Central memory CD8-positive, alpha-beta T cell (primary cell): ENCODE data around the gene INPP5A.

ENCODE experiments used
- ATAC-seq: fragments of 150-1000 bp; cut with Tn5 transposase; replicated peaks from 2 replicates; pipeline ENCODE4 v1.10.0; 2022; ENCODE audit warnings: mild to moderate bottlenecking, moderate FRiP score, moderate number of reproducible peaks; ENCODE audit not compliant: poor library complexity, severe bottlenecking; ENCODE audit errors: extremely low read depth
- DNase-seq, 2 donors: peaks; one replicate each; pipeline ENCODE4 v3.0.0; 2021; ENCODE audit warnings: low spot score in 2 of 2
- H3K27ac Mint-ChIP-seq: one replicate; pipeline ENCODE4 v1.8.0; 2022; ENCODE audit warnings: low read depth, mild to moderate bottlenecking, moderate library complexity, mixed read lengths
- H3K27me3 Mint-ChIP-seq: one replicate; pipeline ENCODE4 v1.8.0; 2022; ENCODE audit warnings: mixed read lengths
- H3K36me3 Mint-ChIP-seq: one replicate; pipeline ENCODE4 v1.8.0; 2022; ENCODE audit warnings: mild to moderate bottlenecking, moderate library complexity, mixed read lengths; ENCODE audit not compliant: insufficient read depth
- H3K4me1 Mint-ChIP-seq: one replicate; pipeline ENCODE4 v1.8.0; 2022; ENCODE audit warnings: mixed read lengths
- H3K4me3 Mint-ChIP-seq: one replicate; pipeline ENCODE4 v1.8.0; 2022; ENCODE audit warnings: mild to moderate bottlenecking, moderate library complexity, mixed read lengths
- H3K9me3 Mint-ChIP-seq: one replicate; pipeline ENCODE4 v1.8.0; 2022; ENCODE audit warnings: mixed read lengths

Gene INPP5A

GRCh38 chr10:132743925-132744490 is 206.4 kb downstream of the INPP5A start:
- Mint-ChIP-seq H3K27ac (no peak overlapping the region), H3K36me3 (peaks cover 2% of the 10 kb centered on the region), H3K9me3 (no peaks in the 10 kb centered on the region), H3K4me1 (no peaks in the 10 kb centered on the region), H3K4me3 (no peak overlapping the region), H3K27me3 (no peaks in the 10 kb centered on the region)
- no peak for DNase-seq
- no peak for ATAC-seq

- H3K4me3 Mint-ChIP-seq = no peak overlapping the region
Observed at GRCh38 chr10:132744839-132745238, 207.3 kb downstream of the INPP5A start.

GRCh38 chr10:132745511-132745910 is 207.9 kb downstream of the INPP5A start:
- Mint-ChIP-seq H3K36me3 (peaks cover 2% of the 10 kb centered on the region), H3K27ac (no peak overlapping the region), H3K4me3 (no peak overlapping the region), H3K27me3 (no peaks in the 10 kb centered on the region), H3K4me1 (no peaks in the 10 kb centered on the region), H3K9me3 (no peaks in the 10 kb centered on the region)
- DNase-seq (no peak), ATAC-seq (no peak)

More at GRCh38 chr10:132744839-132745238, 207.3 kb downstream of the INPP5A start:
- Mint-ChIP-seq H3K9me3 (no peaks in the 10 kb centered on the region), H3K27ac (no peak overlapping the region), H3K36me3 (peaks cover 2% of the 10 kb centered on the region), H3K4me1 (no peaks in the 10 kb centered on the region), H3K27me3 (no peaks in the 10 kb centered on the region)
- DNase-seq (no peak), ATAC-seq (no peak)

- peaks cover 2% of the 10 kb centered on the region for H3K36me3 Mint-ChIP-seq
- H3K9me3 Mint-ChIP-seq = no peaks in the 10 kb centered on the region
- H3K27ac Mint-ChIP-seq = no peak overlapping the region
- H3K4me3 Mint-ChIP-seq = no peak overlapping the region
- no peaks in the 10 kb centered on the region for H3K4me1 Mint-ChIP-seq
- DNase-seq = no peak
- no peaks in the 10 kb centered on the region for H3K27me3 Mint-ChIP-seq
- ATAC-seq = no peak
Observed at GRCh38 chr10:132745971-132746370, 208.4 kb downstream of the INPP5A start.

GRCh38 chr10:132746386-132746785 is 208.8 kb downstream of the INPP5A start:
- ATAC-seq = no peak
- Mint-ChIP-seq H3K27me3 (no peaks in the 10 kb centered on the region), H3K27ac (no peak overlapping the region), H3K36me3 (peaks cover 2% of the 10 kb centered on the region), H3K4me3 (no peak overlapping the region), H3K9me3 (no peaks in the 10 kb centered on the region), H3K4me1 (no peaks in the 10 kb centered on the region)
- no peak for DNase-seq

GRCh38 chr10:132746801-132747625 is 209.4 kb downstream of the INPP5A start:
- no peaks in the 10 kb centered on the region for H3K9me3 Mint-ChIP-seq
- peaks cover 2% of the 10 kb centered on the region for H3K36me3 Mint-ChIP-seq
- H3K27me3 Mint-ChIP-seq = no peaks in the 10 kb centered on the region
- ATAC-seq = no peak
- H3K4me1 Mint-ChIP-seq = no peaks in the 10 kb centered on the region
- H3K27ac Mint-ChIP-seq = no peak overlapping the region
- H3K4me3 Mint-ChIP-seq = no peak overlapping the region
- DNase-seq = no peak

- Mint-ChIP-seq H3K27ac (no peak overlapping the region), H3K4me1 (no peaks in the 10 kb centered on the region), H3K9me3 (no peaks in the 10 kb centered on the region), H3K36me3 (peaks cover 2% of the 10 kb centered on the region), H3K4me3 (no peak overlapping the region), H3K27me3 (no peaks in the 10 kb centered on the region)
- no peak for DNase-seq
- ATAC-seq = no peak
Observed at GRCh38 chr10:132748135-132748534, 210.5 kb downstream of the INPP5A start.

- no peaks in the 10 kb centered on the region for H3K27me3 Mint-ChIP-seq
- H3K36me3 Mint-ChIP-seq = peaks cover 2% of the 10 kb centered on the region
Observed at GRCh38 chr10:132748545-132749370, 211.2 kb downstream of the INPP5A start.

GRCh38 chr10:132749371-132749795 is 211.8 kb downstream of the INPP5A start:
- Mint-ChIP-seq H3K27ac (no peak overlapping the region), H3K4me1 (no peaks in the 10 kb centered on the region), H3K36me3 (no peaks in the 10 kb centered on the region), H3K4me3 (no peak overlapping the region), H3K9me3 (no peaks in the 10 kb centered on the region), H3K27me3 (no peaks in the 10 kb centered on the region)
- DNase-seq (no peak), ATAC-seq (no peak)

More at GRCh38 chr10:132748545-132749370, 211.2 kb downstream of the INPP5A start:
- DNase-seq (no peak), ATAC-seq (no peak)
- Mint-ChIP-seq H3K9me3 (no peaks in the 10 kb centered on the region), H3K4me3 (no peak overlapping the region), H3K4me1 (no peaks in the 10 kb centered on the region), H3K27ac (no peak overlapping the region)

GRCh38 chr10:132750936-132751335 is 213.3 kb downstream of the INPP5A start:
- no peak overlapping the region for H3K4me3 Mint-ChIP-seq
- H3K27me3 Mint-ChIP-seq = no peaks in the 10 kb centered on the region
- no peak overlapping the region for H3K27ac Mint-ChIP-seq
- peaks cover 6% of the 10 kb centered on the region for H3K9me3 Mint-ChIP-seq
- H3K36me3 Mint-ChIP-seq = no peaks in the 10 kb centered on the region
- no peaks in the 10 kb centered on the region for H3K4me1 Mint-ChIP-seq
- DNase-seq (no peak), ATAC-seq (no peak)

GRCh38 chr10:132752378-132752777 is 214.8 kb downstream of the INPP5A start:
- Mint-ChIP-seq H3K27me3 (no peaks in the 10 kb centered on the region), H3K9me3 (peaks cover 6% of the 10 kb centered on the region), H3K4me3 (no peak overlapping the region), H3K4me1 (no peaks in the 10 kb centered on the region), H3K36me3 (no peaks in the 10 kb centered on the region), H3K27ac (no peak overlapping the region)
- ATAC-seq = no peak
- no peak for DNase-seq

- Mint-ChIP-seq H3K27ac (no peak overlapping the region), H3K27me3 (no peaks in the 10 kb centered on the region), H3K4me1 (no peaks in the 10 kb centered on the region), H3K4me3 (no peak overlapping the region), H3K36me3 (no peaks in the 10 kb centered on the region), H3K9me3 (peaks cover 6% of the 10 kb centered on the region)
- DNase-seq (no peak), ATAC-seq (no peak)
Observed at GRCh38 chr10:132752961-132753360, 215.4 kb downstream of the INPP5A start.
